HG02870 (cell line): ENCODE results near the gene RBM39.
A peak's percentile ranks its signal among the peaks of the same experiment; 100 is the strongest.
"Not testable (repeated sequence)": the region's sequence is repeated elsewhere in the genome, so short reads cannot be mapped to it uniquely, and the experiment has no call there.

Source experiments
- ATAC-seq: cut with Tn5 transposase; IDR thresholded peaks from one replicate; pipeline ENCODE4 v1.9.1; 2021; ENCODE audit warnings: mild to moderate bottlenecking, moderate library complexity; ENCODE audit not compliant: unreplicated experiment

RBM39 gene

GRCh38 chr20:35756404-35756803, 14.3 kb upstream of the RBM39 start:
- no peak for ATAC-seq

GRCh38 chr20:35750611-35751010, 8.6 kb upstream of the RBM39 start:
- ATAC-seq = no peak

GRCh38 chr20:35744492-35744841, 2.4 kb upstream of the RBM39 start:
- ATAC-seq = not testable (repeated sequence)

GRCh38 chr20:35743693-35744491, 1.8 kb upstream of the RBM39 start:
- ATAC-seq = no peak

- peak; percentile 24 for ATAC-seq
These were observed 872 bp upstream of the RBM39 start for GRCh38 chr20:35742741-35743523.

- no peak for ATAC-seq
These were observed 2.5 kb downstream of the RBM39 start for GRCh38 chr20:35739294-35740163.

- ATAC-seq = no peak
These were observed 3.5 kb downstream of the RBM39 start for GRCh38 chr20:35738410-35739179.

GRCh38 chr20:35737865-35738333, 4.2 kb downstream of the RBM39 start:
- no peak for ATAC-seq

- no peak for ATAC-seq
These were observed 6.1 kb downstream of the RBM39 start for GRCh38 chr20:35735826-35736470.

GRCh38 chr20:35734777-35735649, 7.0 kb downstream of the RBM39 start:
- no peak for ATAC-seq

- ATAC-seq = no peak
These were observed 7.7 kb downstream of the RBM39 start for GRCh38 chr20:35734374-35734773.

- no peak for ATAC-seq
These were observed 9.4 kb downstream of the RBM39 start for GRCh38 chr20:35732644-35732982.

GRCh38 chr20:35731862-35732643, 10.0 kb downstream of the RBM39 start:
- no peak for ATAC-seq

GRCh38 chr20:35731469-35731788, 10.6 kb downstream of the RBM39 start:
- ATAC-seq = no peak

- ATAC-seq = no peak
These were observed 11.2 kb downstream of the RBM39 start for GRCh38 chr20:35730583-35731468.

GRCh38 chr20:35729836-35730582, 12.1 kb downstream of the RBM39 start:
- ATAC-seq = no peak
